HepG2 (cell line): ENCODE measurements around the gene GOLGB1. TPM values are rescaled to one million over a fixed set of nuclear protein-coding genes. Genes with fewer than 3 reads are reported as not detected.

Experiments
- ATAC-seq: fragments of 200-7000 bp; cut with Tn5 transposase; 3 replicates; pipeline ENCODE4 v1.9.1; 2020; ENCODE audit warnings: mild to moderate bottlenecking, moderate library complexity
- BruUV-seq: library from RNA; stranded (reverse); fragments of 400-500 nt; replicated peaks from 2 replicates; lab custom pipeline; 2021; lab: Mats Ljungman, UMichigan
- CTCF ChIA-PET: fragments of 300-600 bp; formaldehyde crosslinking; extraction: SDS; loops from one replicate; lab custom pipeline; 2021; ENCODE audit warnings: low total read pairs, inconsistent platforms, low intra/inter-chr PET ratio; lab: Yijun Ruan, JAX
- POLR2A ChIA-PET: fragments of 350-600 bp; sonication (Branson Sonifier 250); formaldehyde crosslinking; loops from one replicate; lab custom pipeline; 2020; ENCODE audit warnings: antibody characterized with exemption, inconsistent platforms; lab: Yijun Ruan, JAX
- DNase-seq: peaks from one replicate; pipeline ENCODE4 v3.0.0-alpha.2; 2015; ENCODE audit warnings: low spot score
- FAIRE-seq: peaks from 3 replicates; lab custom pipeline; 2011; peaks lifted over from hg19 to GRCh38; lab: Jason Lieb, UNC
- H2AFZ ChIP-seq: one replicate; pipeline ENCODE4 v1.6.1; 2011; ENCODE audit warnings: low read length, inconsistent platforms
- H3K27ac ChIP-seq: fragments of 300-600 bp; 3 replicates; pipeline ENCODE4 v1.8.0; 2011; ENCODE audit warnings: mixed run types, mild to moderate bottlenecking, mixed read lengths, low read length, inconsistent platforms; ENCODE audit not compliant: insufficient read depth; ENCODE audit errors: extremely low read length
- H3K27me3 ChIP-seq, 2 experiments: fragments of 200-600 bp in 1 of 2; 2 replicates in 1 of 2; 3 replicates in 1 of 2; pipeline versions ENCODE4 v1.6.0 to v1.8.0; 2011; ENCODE audit warnings: low read length in 2 of 2, mild to moderate bottlenecking in 2 of 2, moderate library complexity in 2 of 2, inconsistent platforms in 1 of 2; ENCODE audit not compliant: insufficient read depth in 2 of 2, control insufficient read depth in 1 of 2
- H3K36me3 ChIP-seq, 2 experiments: fragments of 200-600 bp in 1 of 2; replicated peaks in 1 of 2; 2 replicates in 1 of 2; 3 replicates in 1 of 2; pipeline versions ENCODE4 v1.5.1 to v1.8.0; 2011; ENCODE audit warnings: low read length in 2 of 2, inconsistent platforms in 1 of 2; ENCODE audit not compliant: insufficient read depth in 2 of 2, control insufficient read depth in 1 of 2
- H3K4me1 ChIP-seq: 2 replicates; pipeline ENCODE4 v1.5.1; 2012; ENCODE audit warnings: low read length, inconsistent platforms; ENCODE audit not compliant: insufficient read depth
- H3K4me2 ChIP-seq: 2 replicates; pipeline ENCODE4 v1.6.0; 2011; ENCODE audit warnings: low read depth, low read length, inconsistent platforms
- H3K4me3 ChIP-seq, 3 experiments: fragments of 200-600 bp in 1 of 3; sonication (generic), shearing (Covaris generic) in 1 of 3; replicated peaks in 1 of 3; 2 replicates each; pipeline ENCODE4 v1.5.1; 2011 to 2016; ENCODE audit warnings: low read length in 3 of 3, inconsistent platforms in 2 of 3, low read depth in 2 of 3, mild to moderate bottlenecking in 2 of 3, control low read depth in 1 of 3, mixed read lengths in 1 of 3; ENCODE audit not compliant: insufficient read depth in 1 of 3
- H3K79me2 ChIP-seq: one replicate; pipeline ENCODE4 v1.6.1; 2011; ENCODE audit warnings: low read length, inconsistent platforms; ENCODE audit not compliant: insufficient read depth
- H3K9ac ChIP-seq: 2 replicates; pipeline ENCODE4 v1.6.0; 2011; ENCODE audit warnings: mild to moderate bottlenecking, low read depth, low read length, inconsistent platforms; ENCODE audit not compliant: insufficient read depth
- H3K9me3 ChIP-seq: 2 replicates; pipeline ENCODE4 v1.5.1; 2012; ENCODE audit warnings: mild to moderate bottlenecking, low read length
- H4K20me1 ChIP-seq: 2 replicates; pipeline ENCODE4 v1.6.0; 2011; ENCODE audit warnings: inconsistent platforms, mild to moderate bottlenecking, low read length, moderate library complexity; ENCODE audit not compliant: insufficient read depth
- KAT7 ChIP-seq: IDR thresholded peaks from 2 replicates; pipeline ENCODE4 v1.6.1; 2018; ENCODE audit warnings: borderline replicate concordance, missing compliant biosample characterization
- PCBP2 ChIP-seq: fragments of 200-400 bp; formaldehyde crosslinking; optimal IDR thresholded peaks from 2 replicates; pipeline ENCODE3; 2018; ENCODE audit warnings: low read length, low read depth; ENCODE audit not compliant: poor library complexity, severe bottlenecking
- ZBTB40 ChIP-seq, 2 experiments: fragments of 450-650 bp in 1 of 2; sonication (generic) in 1 of 2; formaldehyde crosslinking in 1 of 2; IDR thresholded peaks; 2 replicates each; pipeline versions ENCODE4 v1.6.1 to v1.8.0; 2016 to 2022; ENCODE audit warnings: antibody characterized with exemption in 1 of 2, mild to moderate bottlenecking in 1 of 2, missing genetic modification reagents in 1 of 2
- WGBS: methylation state at CpG from one replicate; pipeline ENCODE4 v1.1.6; 2017; ENCODE audit warnings: low lambda C conversion rate; 5-methylcytosine and 5-hydroxymethylcytosine counted together
- in situ Hi-C: cut with HindIII; loops from 2 replicates; pipeline ENCODE4 v1.10.0; 2017; ENCODE audit warnings: low pct_unique_long_range_greater_than_20kb; ENCODE audit not compliant: extremely low pct_ligation_motif_present
- intact Hi-C: fragments of 100-400 bp; cut with micrococcal nuclease; formaldehyde crosslinking; loops from one replicate; pipeline ENCODE4 v1.10.0; 2022; ENCODE audit not compliant: unreplicated experiment
- polyA plus RNA-seq, 8 experiments: library from polyadenylated mRNA; depleted of rRNA in 3 of 8; stranded (reverse) in 7 of 8; unstranded in 1 of 8; fragments of >200 nt; fragmentation: Illumina TruSeq in 4 of 8; extraction: Trizol in 4 of 8; gene quantifications; 2 replicates each; pipeline versions ENCODE4 v1.2.1 to v1.2.3, GENCODE V29; 2011 to 2016; ENCODE audit warnings: low read depth in 4 of 8, missing spikeins in 1 of 8, mixed read lengths in 1 of 8; ENCODE audit not compliant: insufficient read depth in 1 of 8
- total RNA-seq, 5 experiments: library from RNA; depleted of rRNA; stranded (reverse); fragments of >200 nt; fragmentation: Illumina TruSeq; extraction: Trizol; gene quantifications; 2 replicates each; pipeline ENCODE4 v1.2.3, GENCODE V29; 2016; ENCODE audit warnings: low read depth in 1 of 5

Gene GOLGB1
- total and polyA plus RNA-seq, 2 of the 13 experiments (the other 11 are each of a cell fraction or from before 2014, with no cell fraction given), result 13.1 to 39.5 TPM

- in situ Hi-C loops, result no loop called here
- Histone ChIP-seq H3K4me1 (no peaks in the 10 kb centered on the region), H3K27me3 (no peaks in the 10 kb centered on the region), H3K4me2 (no peak overlapping the region), H3K9ac (no peak overlapping the region), H3K27ac (no peak overlapping the region), H3K9me3 (no peaks in the 10 kb centered on the region), H4K20me1 (no peaks in the 10 kb centered on the region), H2AFZ (no peak overlapping the region), H3K36me3 (peaks cover 8 to 41% of the 10 kb centered on the region in 2 experiments; a peak in 4 of 5 replicates), H3K79me2 (no peaks in the 10 kb centered on the region), H3K4me3 (no peak overlapping the region)
- FAIRE-seq, result no peak
- no peak for ATAC-seq
- POLR2A ChIA-PET, result no interaction called here
- TF ChIP-seq PCBP2, result no peak
- no TSS peak for BruUV-seq
- no peak for DNase-seq
- CTCF ChIA-PET, result no interaction called here
- WGBS, result 100% methylated on average over 1 of the region's 1 CpG
- intact Hi-C loops, result no loop called here
Measured at GRCh38 chr3:121710347-121710746, 39.2 kb downstream of the GOLGB1 start.

GRCh38 chr3:121707531-121708273 is 41.8 kb downstream of the GOLGB1 start:
- Histone ChIP-seq H3K4me1 (no peaks in the 10 kb centered on the region), H2AFZ (no peak overlapping the region), H3K27ac (no peak overlapping the region), H3K4me2 (no peak overlapping the region), H3K4me3 (no peak overlapping the region), H3K36me3 (peaks cover 5 to 33% of the 10 kb centered on the region in 2 experiments; a peak in 4 of 5 replicates), H3K27me3 (no peaks in the 10 kb centered on the region), H4K20me1 (no peaks in the 10 kb centered on the region), H3K79me2 (no peaks in the 10 kb centered on the region), H3K9me3 (no peaks in the 10 kb centered on the region), H3K9ac (no peak overlapping the region)
- intact Hi-C loops (no loop called here), in situ Hi-C loops (no loop called here)
- ATAC-seq (no peak), FAIRE-seq (no peak), DNase-seq (no peak)
- CTCF ChIA-PET, result no interaction called here
- WGBS, result 98% methylated on average over 2 of the region's 2 CpGs
- TF ChIP-seq KAT7 (CRISPR knock-in tag), result no peak
- peak; percentile 54 for TF ChIP-seq ZBTB40 (IDR thresholded peaks at IDR 0.05)
- peak; percentile 28; the same call in 1 of the 2 replicates for TF ChIP-seq ZBTB40 (CRISPR knock-in tag; IDR thresholded peaks at IDR 0.05)
- TF ChIP-seq, all 625 proteins: peak for 1
- POLR2A ChIA-PET, result no interaction called here
- no TSS peak for BruUV-seq
